Fibroblast of pulmonary artery (primary cell): Measurements from ENCODE around the gene BMAL2.

Experiments
- DNase-seq: peaks from one replicate; pipeline ENCODE4 v3.0.0-alpha.2; 2010; ENCODE audit warnings: low read depth
- H3K4me3 ChIP-seq: replicated peaks from 2 replicates; pipeline ENCODE4 v1.5.1; 2011; ENCODE audit warnings: low read depth, mild to moderate bottlenecking, control low read depth, low read length, moderate library complexity
- CTCF ChIP-seq: IDR thresholded peaks from 2 replicates; pipeline ENCODE4 v1.5.1; 2011; ENCODE audit warnings: mild to moderate bottlenecking, control low read depth, low read length, inconsistent platforms; ENCODE audit errors: missing control alignments

Gene BMAL2

GRCh38 chr12:27367078-27367477 lies 34.4 kb downstream of the BMAL2 start:
- DNase-seq: no peak
- no peak for TF ChIP-seq CTCF
- no peak overlapping the region for H3K4me3 ChIP-seq

- no peak for DNase-seq
- TF ChIP-seq CTCF: no peak
- no peak overlapping the region for H3K4me3 ChIP-seq
These were observed 49.6 kb downstream of the BMAL2 start for GRCh38 chr12:27382171-27382795.
